HepG2 (cell line): ENCODE data around the gene GLDC. TPM values are rescaled to one million over a fixed set of nuclear protein-coding genes. Genes with fewer than 3 reads are reported as not detected.
A peak's percentile ranks its signal among the peaks of the same experiment; 100 is the strongest.

Experiments
- BRF2 ChIP-seq: sonication (generic); formaldehyde crosslinking; IDR thresholded peaks from 2 replicates; pipeline ENCODE4 v1.8.1; 2022; ENCODE audit warnings: mild to moderate bottlenecking, missing genetic modification reagents
- CBX5 ChIP-seq: sonication (generic); formaldehyde crosslinking; IDR thresholded peaks from 2 replicates; pipeline ENCODE4 v1.4.0; 2020; ENCODE audit warnings: missing genetic modification reagents, borderline replicate concordance
- CHD2 ChIP-seq: IDR thresholded peaks from 2 replicates; pipeline ENCODE4 v1.6.1; 2011; ENCODE audit warnings: low read depth, low read length, improper control_type of control experiment
- CREB1 ChIP-seq, 2 experiments: fragments of 450-650 bp in 1 of 2; IDR thresholded peaks; 2 replicates each; pipeline ENCODE4 v1.6.1; 2016 to 2017; ENCODE audit warnings: control low read depth in 1 of 2, mild to moderate bottlenecking in 1 of 2, missing compliant biosample characterization in 1 of 2, missing genetic modification characterization in 1 of 2
- DMAP1 ChIP-seq: IDR thresholded peaks from 2 replicates; pipeline ENCODE4 v1.6.1; 2016
- ELF1 ChIP-seq: sonication (generic); formaldehyde crosslinking; IDR thresholded peaks from 2 replicates; pipeline ENCODE4 v1.4.0; 2020; ENCODE audit warnings: missing genetic modification reagents
- ELF4 ChIP-seq: sonication (generic); formaldehyde crosslinking; IDR thresholded peaks from 2 replicates; pipeline ENCODE4 v1.5.0; 2020; ENCODE audit warnings: missing genetic modification reagents, mild to moderate bottlenecking, moderate library complexity, borderline replicate concordance
- FOXA3 ChIP-seq: IDR thresholded peaks from 2 replicates; pipeline ENCODE4 v1.6.1; 2016; ENCODE audit warnings: missing genetic modification reagents, missing compliant biosample characterization
- GFI1 ChIP-seq: sonication (generic); formaldehyde crosslinking; IDR thresholded peaks from 2 replicates; pipeline ENCODE4 v1.5.0; 2020; ENCODE audit warnings: missing genetic modification reagents, mild to moderate bottlenecking, borderline replicate concordance
- JUNB ChIP-seq: sonication (generic); formaldehyde crosslinking; IDR thresholded peaks from 2 replicates; pipeline ENCODE4 v1.8.0; 2022; ENCODE audit warnings: missing genetic modification reagents, mild to moderate bottlenecking, borderline replicate concordance
- MAFK ChIP-seq, 2 experiments: IDR thresholded peaks in 1 of 2; conservative IDR thresholded peaks in 1 of 2; 2 replicates each; pipeline ENCODE4 v1.6.1; 2011; ENCODE audit warnings: improper control_type of control experiment in 2 of 2, low read length in 2 of 2
- NFKB2 ChIP-seq: sonication (generic); formaldehyde crosslinking; IDR thresholded peaks from 2 replicates; pipeline ENCODE4 v1.4.0; 2020; ENCODE audit warnings: missing genetic modification reagents, borderline replicate concordance
- PATZ1 ChIP-seq: sonication (generic); formaldehyde crosslinking; IDR thresholded peaks from 2 replicates; pipeline ENCODE4 v1.4.0; 2020; ENCODE audit warnings: missing genetic modification reagents
- REXO4 ChIP-seq: sonication (generic); formaldehyde crosslinking; IDR thresholded peaks from 2 replicates; pipeline ENCODE4 v1.8.0; 2022; ENCODE audit warnings: missing genetic modification reagents, mild to moderate bottlenecking, borderline replicate concordance
- SRF ChIP-seq: IDR thresholded peaks from 2 replicates; pipeline ENCODE4 v1.6.1; 2011; ENCODE audit warnings: mild to moderate bottlenecking, low read depth, low read length, moderate library complexity
- TEAD2 ChIP-seq: sonication (generic); formaldehyde crosslinking; IDR thresholded peaks from 2 replicates; pipeline ENCODE4 v1.9.0; 2021; ENCODE audit warnings: missing genetic modification reagents
- TERF1 ChIP-seq: sonication (generic); formaldehyde crosslinking; IDR thresholded peaks from 2 replicates; pipeline ENCODE4 v1.8.0; 2022; ENCODE audit warnings: mild to moderate bottlenecking, missing genetic modification reagents, moderate library complexity
- THRA ChIP-seq: sonication (generic); formaldehyde crosslinking; IDR thresholded peaks from 2 replicates; pipeline ENCODE4 v1.4.0; 2020; ENCODE audit warnings: missing genetic modification reagents, borderline replicate concordance
- ZEB1 ChIP-seq: IDR thresholded peaks from 2 replicates; pipeline ENCODE4 v1.6.1; 2012; ENCODE audit warnings: mild to moderate bottlenecking, low read depth, inconsistent platforms; ENCODE audit not compliant: insufficient replicate concordance
- ZNF24 ChIP-seq: fragments of 450-650 bp; IDR thresholded peaks from 2 replicates; pipeline ENCODE4 v1.6.1; 2017; ENCODE audit warnings: antibody characterized with exemption, mild to moderate bottlenecking
- ZNF550 ChIP-seq: sonication (generic); formaldehyde crosslinking; IDR thresholded peaks from 2 replicates; pipeline ENCODE4 v1.4.0; 2020; ENCODE audit warnings: mild to moderate bottlenecking, missing genetic modification reagents, borderline replicate concordance
- ZNF598 ChIP-seq: sonication (generic); formaldehyde crosslinking; IDR thresholded peaks from 2 replicates; pipeline ENCODE4 v1.5.1; 2020; ENCODE audit warnings: mild to moderate bottlenecking, missing genetic modification reagents, borderline replicate concordance
- ZSCAN20 ChIP-seq: sonication (generic); formaldehyde crosslinking; IDR thresholded peaks from 2 replicates; pipeline ENCODE4 v1.4.0; 2020; ENCODE audit warnings: missing genetic modification reagents, mild to moderate bottlenecking, borderline replicate concordance
- polyA plus RNA-seq, 8 experiments: library from polyadenylated mRNA; depleted of rRNA in 3 of 8; stranded (reverse) in 7 of 8; unstranded in 1 of 8; fragments of >200 nt; fragmentation: Illumina TruSeq in 4 of 8; extraction: Trizol in 4 of 8; gene quantifications; 2 replicates each; pipeline versions ENCODE4 v1.2.1 to v1.2.3, GENCODE V29; 2011 to 2016; ENCODE audit warnings: low read depth in 4 of 8, missing spikeins in 1 of 8, mixed read lengths in 1 of 8; ENCODE audit not compliant: insufficient read depth in 1 of 8
- total RNA-seq, 5 experiments: library from RNA; depleted of rRNA; stranded (reverse); fragments of >200 nt; fragmentation: Illumina TruSeq; extraction: Trizol; gene quantifications; 2 replicates each; pipeline ENCODE4 v1.2.3, GENCODE V29; 2016; ENCODE audit warnings: low read depth in 1 of 5
- TF ChIP-seq, protein P1 (sequence below): sonication (generic); formaldehyde crosslinking; IDR thresholded peaks from 2 replicates; pipeline ENCODE4 v1.5.0; 2020; ENCODE audit warnings: mild to moderate bottlenecking, low read depth, missing genetic modification reagents, borderline replicate concordance

GLDC gene
- total and polyA plus RNA-seq, 2 of the 13 experiments (the other 11 are each of a cell fraction or from before 2014, with no cell fraction given), result 59.3 to 115 TPM

DNA sequence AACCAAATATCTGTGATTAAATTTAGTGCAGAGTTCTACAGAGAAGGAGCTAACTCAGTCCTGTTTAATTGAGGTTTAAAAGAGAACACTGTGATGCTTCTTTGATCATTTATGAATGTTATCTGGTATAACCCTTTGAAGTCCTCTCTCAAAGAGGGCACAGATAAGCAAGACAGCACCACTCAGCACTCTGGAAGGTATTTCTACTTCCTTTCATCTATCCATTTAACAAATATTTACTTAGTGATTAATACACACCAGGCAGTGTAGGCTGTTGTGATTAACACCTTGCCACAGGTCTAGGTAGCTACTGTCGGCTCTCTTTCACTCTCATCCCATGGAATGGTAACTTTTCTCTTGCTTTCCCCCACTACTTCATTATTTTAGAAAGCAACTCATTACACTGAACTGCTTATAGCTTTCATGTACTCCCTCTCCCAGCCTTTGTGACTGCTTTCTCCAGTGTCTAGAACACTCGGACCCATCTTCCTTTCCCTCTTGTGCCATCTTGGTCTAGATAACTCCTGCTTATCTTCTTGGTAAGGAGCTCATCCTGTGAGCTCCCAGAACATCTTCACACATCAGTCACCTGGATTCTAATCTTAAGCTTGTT, 54.7 kb downstream of the GLDC start (continued):
- TF ChIP-seq PATZ1 (CRISPR knock-in tag) (peak; percentile 26; the same call in 1 of the 2 replicates), ZNF598 (CRISPR knock-in tag) (no peak), CBX5 (CRISPR knock-in tag) (no peak), THRA (CRISPR knock-in tag) (peak; percentile 62; the same call in 1 of the 2 replicates), SRF (0 out of 2 replicates have a peak, but pooled peaks have one; percentile 19), NFKB2 (CRISPR knock-in tag) (no peak), GFI1 (CRISPR knock-in tag) (peak; percentile 98), CREB1 (IDR thresholded peaks at IDR 0.05) (no peak), CREB1 (CRISPR knock-in tag; IDR thresholded peaks at IDR 0.05) (peak; percentile 73), TERF1 (no peak), REXO4 (CRISPR knock-in tag) (no peak), FOXA3 (CRISPR knock-in tag) (peak; percentile 98), ELF4 (CRISPR knock-in tag) (no peak), CHD2 (no peak), TEAD2 (no peak), ZNF550 (CRISPR knock-in tag) (no peak), JUNB (CRISPR knock-in tag) (peak; percentile 95; the same call in 1 of the 2 replicates), ELF1 (CRISPR knock-in tag) (no peak), MAFK (conservative IDR thresholded peaks at IDR 0.05 in 1 of 2, IDR thresholded peaks at IDR 0.05 in 1 of 2; ENCODE audit: low read length in 2 of 2) (peak; percentile 52 to 60; a peak in 3 of 4 replicates), BRF2 (CRISPR knock-in tag) (peak; percentile 77; the same call in 1 of the 2 replicates), ZEB1 (peak; percentile 86), DMAP1 (CRISPR knock-in tag) (0 out of 2 replicates have a peak, but pooled peaks have one; percentile 58), ZSCAN20 (CRISPR knock-in tag) (no peak), ZNF24 (no peak)
- TF ChIP-seq, protein P1, sequence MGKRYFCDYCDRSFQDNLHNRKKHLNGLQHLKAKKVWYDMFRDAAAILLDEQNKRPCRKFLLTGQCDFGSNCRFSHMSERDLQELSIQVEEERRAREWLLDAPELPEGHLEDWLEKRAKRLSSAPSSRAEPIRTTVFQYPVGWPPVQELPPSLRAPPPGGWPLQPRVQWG (CRISPR knock-in tag), result no peak
